LoVo (cell line): ENCODE results near the gene MYOZ2.

Experiments used
- DNase-seq: peaks from one replicate; pipeline ENCODE4 v3.0.0-alpha.2; 2016; ENCODE audit warnings: low spot score

The MYOZ2 gene

GRCh38 chr4:119197772-119198212 lies 62.2 kb downstream of the MYOZ2 start:
- DNase-seq = no peak

GRCh38 chr4:119204916-119205315 lies 69.3 kb downstream of the MYOZ2 start:
- no peak for DNase-seq

GRCh38 chr4:119205690-119206089 lies 70.1 kb downstream of the MYOZ2 start:
- no peak for DNase-seq

- DNase-seq = no peak
Observed at GRCh38 chr4:119206178-119206577, 70.5 kb downstream of the MYOZ2 start.

- DNase-seq = no peak
Observed at GRCh38 chr4:119207051-119207450, 71.4 kb downstream of the MYOZ2 start.

- DNase-seq = peak; percentile 87
Observed at GRCh38 chr4:119209077-119209476, 73.4 kb downstream of the MYOZ2 start.

- DNase-seq = no peak
Observed at GRCh38 chr4:119209586-119209985, 74.0 kb downstream of the MYOZ2 start.

- DNase-seq = no peak
Observed at GRCh38 chr4:119210775-119211174, 75.1 kb downstream of the MYOZ2 start.

- peak; percentile 51 for DNase-seq
Observed at GRCh38 chr4:119211867-119212233, 76.2 kb downstream of the MYOZ2 start.

- peak; percentile 96 for DNase-seq
Observed at GRCh38 chr4:119212234-119212963, 76.8 kb downstream of the MYOZ2 start, which contains the start of gene USP53. Gene USP53, plus strand, starts transcription at chr4:119212713. Its CDS starts 27,047 bp downstream, at chr4:119239760.

GRCh38 chr4:119212964-119213606 lies 77.5 kb downstream of the MYOZ2 start:
- DNase-seq = peak; percentile 91

GRCh38 chr4:119218093-119218492 lies 82.5 kb downstream of the MYOZ2 start:
- no peak for DNase-seq

- no peak for DNase-seq
Observed at GRCh38 chr4:119221412-119221811, 85.8 kb downstream of the MYOZ2 start.

- DNase-seq = no peak
Observed at GRCh38 chr4:119227690-119228089, 92.1 kb downstream of the MYOZ2 start.

- no peak for DNase-seq
Observed at GRCh38 chr4:119228406-119228805, 92.8 kb downstream of the MYOZ2 start.

GRCh38 chr4:119229908-119230687 lies 94.5 kb downstream of the MYOZ2 start:
- DNase-seq = no peak

- DNase-seq = no peak
Observed at GRCh38 chr4:119231491-119231890, 95.9 kb downstream of the MYOZ2 start.

GRCh38 chr4:119232286-119232685 lies 96.7 kb downstream of the MYOZ2 start:
- no peak for DNase-seq

GRCh38 chr4:119233191-119233590 lies 97.6 kb downstream of the MYOZ2 start:
- no peak for DNase-seq

GRCh38 chr4:119233750-119234149 lies 98.1 kb downstream of the MYOZ2 start:
- no peak for DNase-seq

- no peak for DNase-seq
Observed at GRCh38 chr4:119237201-119237600, 101.6 kb downstream of the MYOZ2 start.
